B cell (primary cell): ENCODE data around the gene UBE2R2. TPM values are rescaled to one million over a fixed set of nuclear protein-coding genes. Genes with fewer than 3 reads are reported as not detected.

Experiments used
- ATAC-seq: fragments of 200-7000 bp; cut with Tn5 transposase; one replicate; pipeline ENCODE4 v1.10.0; 2021; ENCODE audit warnings: low read depth, mild to moderate bottlenecking, moderate number of reproducible peaks, moderate library complexity
- CTCF ChIA-PET: fragments of 350-600 bp; sonication (Branson Sonifier 250); formaldehyde crosslinking; loops from one replicate; lab custom pipeline; 2021; ENCODE audit warnings: antibody characterized with exemption, inconsistent platforms; lab: Charles Lee
- POLR2A ChIA-PET: fragments of 350-600 bp; sonication (Branson Sonifier 250); formaldehyde crosslinking; loops from one replicate; lab custom pipeline; 2021; ENCODE audit warnings: antibody characterized with exemption; lab: Charles Lee
- DNase-seq: peaks from one replicate; pipeline ENCODE4 v3.0.0; 2013
- H2AFZ ChIP-seq: 2 replicates; pipeline ENCODE4 v1.6.1; 2012; ENCODE audit warnings: mild to moderate bottlenecking, low read depth, low read length; ENCODE audit not compliant: insufficient read depth, poor library complexity, severe bottlenecking
- H3K27ac ChIP-seq, 2 donors: 1 replicate in 1 of 2; 2 replicates in 1 of 2; pipeline ENCODE4 v1.5.1; 2012 to 2013; ENCODE audit warnings: low read length in 2 of 2, mild to moderate bottlenecking in 2 of 2, moderate library complexity in 1 of 2
- H3K27me3 ChIP-seq, 4 experiments: fragments of 200-600 bp in 1 of 4; sonication (generic) in 1 of 4; replicated peaks in 1 of 4; 1 replicate in 2 of 4; 2 replicates in 2 of 4; pipeline versions ENCODE4 v1.6.1 to v1.7.0; 2013 to 2016; ENCODE audit warnings: low read length in 3 of 4, mild to moderate bottlenecking in 2 of 4, mixed read lengths in 1 of 4, moderate library complexity in 1 of 4; ENCODE audit not compliant: insufficient read depth in 4 of 4, control insufficient read depth in 3 of 4; ENCODE audit errors: control extremely low read depth in 1 of 4
- H3K36me3 ChIP-seq, 2 experiments: replicated peaks in 1 of 2; 1 replicate in 1 of 2; 2 replicates in 1 of 2; pipeline versions ENCODE4 v1.6.1 to v1.7.1; 2013; ENCODE audit warnings: low read length in 1 of 2; ENCODE audit not compliant: insufficient read depth in 2 of 2, control insufficient read depth in 1 of 2; ENCODE audit errors: control extremely low read depth in 1 of 2, extremely low read depth in 1 of 2
- H3K4me1 ChIP-seq, 2 donors: fragments of 200-600 bp in 1 of 2; sonication (generic) in 1 of 2; 1 replicate in 1 of 2; 2 replicates in 1 of 2; pipeline versions ENCODE4 v1.5.1 to v1.6.1; 2013 to 2017; ENCODE audit warnings: low read length in 2 of 2; ENCODE audit not compliant: control insufficient read depth in 2 of 2, insufficient read depth in 2 of 2
- H3K4me2 ChIP-seq: replicated peaks from 2 replicates; pipeline ENCODE3; 2012; ENCODE audit warnings: mild to moderate bottlenecking, low read depth, low read length; ENCODE audit not compliant: poor library complexity, severe bottlenecking
- H3K4me3 ChIP-seq, 5 experiments: fragments of 200-600 bp in 1 of 5; sonication (generic) in 1 of 5; 1 replicate in 3 of 5; 2 replicates in 2 of 5; pipeline versions ENCODE4 v1.5.1 to v1.7.0; 2011 to 2016; ENCODE audit warnings: low read length in 4 of 5, mild to moderate bottlenecking in 4 of 5, low read depth in 2 of 5, control low read depth in 1 of 5, moderate library complexity in 1 of 5; ENCODE audit not compliant: insufficient read depth in 1 of 5; ENCODE audit errors: control extremely low read depth in 1 of 5, extremely low read depth in 1 of 5
- H3K79me2 ChIP-seq: fragments of 200-600 bp; sonication (generic); one replicate; pipeline ENCODE4 v1.6.0; 2016; ENCODE audit warnings: low read length; ENCODE audit not compliant: control insufficient read depth, insufficient read depth
- H3K9ac ChIP-seq: fragments of 200-600 bp; sonication (generic); 2 replicates; pipeline ENCODE4 v1.6.1; 2017; ENCODE audit warnings: mild to moderate bottlenecking, low read length, moderate library complexity
- H3K9me3 ChIP-seq, 3 donors: one replicate each; pipeline versions ENCODE4 v1.6.1 to v1.7.1; 2013; ENCODE audit warnings: low read length in 2 of 3; ENCODE audit not compliant: control insufficient read depth in 2 of 3, insufficient read depth in 1 of 3; ENCODE audit errors: control extremely low read depth in 1 of 3
- H4K20me1 ChIP-seq: 2 replicates; pipeline ENCODE4 v1.6.0; 2012; ENCODE audit warnings: mild to moderate bottlenecking, low read length; ENCODE audit not compliant: insufficient read depth, control insufficient read depth, poor library complexity, severe bottlenecking
- H3K27ac Mint-ChIP-seq: one replicate; pipeline ENCODE4 v1.8.0; 2021; ENCODE audit warnings: mixed read lengths
- H3K27me3 Mint-ChIP-seq: one replicate; pipeline ENCODE4 v1.8.0; 2021; ENCODE audit warnings: mixed read lengths
- H3K4me1 Mint-ChIP-seq: one replicate; pipeline ENCODE4 v1.8.0; 2021; ENCODE audit warnings: mixed read lengths
- H3K4me3 Mint-ChIP-seq: one replicate; pipeline ENCODE4 v1.8.0; 2021; ENCODE audit warnings: mixed read lengths
- H3K9me3 Mint-ChIP-seq: one replicate; pipeline ENCODE4 v1.8.0; 2022; ENCODE audit warnings: mixed read lengths; ENCODE audit not compliant: insufficient read depth
- CTCF ChIP-seq: fragments of 200-600 bp; IDR thresholded peaks from one replicate; pipeline ENCODE4 v1.8.0; 2022; ENCODE audit warnings: antibody characterized with exemption, mild to moderate bottlenecking
- EZH2 ChIP-seq: IDR thresholded peaks from 2 replicates; pipeline ENCODE4 v1.6.1; 2012; ENCODE audit warnings: borderline replicate concordance, low read depth, mild to moderate bottlenecking, moderate library complexity, low read length; ENCODE audit not compliant: insufficient read depth, poor library complexity, severe bottlenecking
- WGBS: methylation state at CpG from one replicate; pipeline ENCODE4 v1.1.5; 2013; ENCODE audit warnings: missing lambda C conversion rate; ENCODE audit not compliant: insufficient coverage; 5-methylcytosine and 5-hydroxymethylcytosine counted together
- intact Hi-C: fragments of 100-400 bp; cut with micrococcal nuclease; formaldehyde crosslinking; loops from one replicate; pipeline ENCODE4 v1.10.0; 2022
- polyA plus RNA-seq: library from polyadenylated mRNA; depleted of rRNA; stranded (reverse); fragments of >200 nt; gene quantifications from 2 replicates; pipeline ENCODE4 v1.2.3, GENCODE V29; 2012
- total RNA-seq, 2 donors: library from RNA; stranded (reverse); fragments of 120-200 nt in 1 of 2; gene quantifications; 1 replicate in 1 of 2; 2 replicates in 1 of 2; pipeline versions ENCODE4 v1.2.3 to v1.2.4, GENCODE V29; 2013 to 2022

The UBE2R2 gene
- total and polyA plus RNA-seq, 2 donors (not counting 1 experiment from before 2014, with no cell fraction given): 18.9 to 48.8 TPM

DNA sequence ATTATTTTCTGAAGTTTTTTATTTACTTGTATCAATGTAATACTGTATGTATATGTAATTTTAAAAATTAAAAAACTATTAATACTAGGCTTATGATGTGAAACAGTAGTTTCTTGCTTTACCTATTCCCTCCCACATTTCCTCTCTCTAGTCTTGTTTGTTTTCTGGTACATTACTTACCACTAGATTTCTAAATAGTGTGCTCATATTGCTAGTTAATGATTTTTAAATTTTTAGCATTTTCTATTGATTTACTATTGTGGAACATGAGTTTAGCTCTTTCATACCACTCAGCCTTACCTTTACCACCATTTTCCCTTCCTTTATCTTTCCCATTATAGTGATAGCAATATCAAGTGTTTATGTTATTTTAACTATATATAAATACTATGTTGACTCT, 39.3 kb downstream of the UBE2R2 start:
- DNase-seq (no peak), ATAC-seq (no peak)
- no peaks in the 10 kb centered on the region for H3K27me3 ChIP-seq
- peaks cover 90% of the 10 kb centered on the region for H3K79me2 ChIP-seq
- no peak overlapping the region for H3K27ac ChIP-seq
- H3K9me3 ChIP-seq: no peaks in the 10 kb centered on the region
- TF ChIP-seq EZH2 (no peak), CTCF (no peak)
- no peak overlapping the region for H2AFZ ChIP-seq
- H3K9ac ChIP-seq: no peak overlapping the region
- Mint-ChIP-seq H3K4me3 (no peak overlapping the region), H3K27me3 (no peaks in the 10 kb centered on the region), H3K9me3 (no peaks in the 10 kb centered on the region), H3K4me1 (peaks cover 31% of the 10 kb centered on the region), H3K27ac (no peak overlapping the region)
- intact Hi-C loops: no loop called here
- peaks cover 2 to 7% of the 10 kb centered on the region in 2 donors for H3K4me1 ChIP-seq
- H3K4me2 ChIP-seq: no peak overlapping the region
- ChIA-PET POLR2A (interaction anchor here (1.0 kb wide), 1 partner anchor 42 kb away, joined by 3 read pairs; no protein-coding TSS in a partner anchor), CTCF (no interaction called here)
- H3K36me3 ChIP-seq: no peaks in the 10 kb centered on the region
- H3K4me3 ChIP-seq: no peak overlapping the region
- H4K20me1 ChIP-seq: peaks cover 62% of the 10 kb centered on the region

DNA sequence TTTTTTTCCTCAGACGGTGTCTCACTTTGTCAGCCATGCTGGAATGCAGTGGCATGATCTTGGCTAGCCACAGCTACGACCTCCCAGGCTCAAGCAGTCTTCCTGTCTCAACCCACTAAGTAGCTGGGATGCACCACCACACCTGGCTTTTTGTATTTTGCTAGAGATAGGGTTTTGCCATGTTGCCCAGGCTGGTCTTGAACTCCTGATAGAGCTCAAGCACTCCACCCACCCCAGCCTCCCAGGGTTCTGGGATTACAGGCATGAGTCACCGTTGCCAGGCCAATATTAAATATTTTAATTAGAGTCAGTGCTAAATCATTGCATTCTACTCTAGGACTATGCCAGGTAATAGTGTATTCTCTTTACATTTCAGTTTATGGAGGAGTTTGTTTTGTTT, 41.5 kb downstream of the UBE2R2 start:
- WGBS: no CpG with 5 or more reads among the region's 3 CpGs
- H3K9me3 ChIP-seq: peaks cover 0 to 3% (median 0%) of the 10 kb centered on the region in 3 donors
- no peak overlapping the region for H3K4me2 ChIP-seq
- POLR2A ChIA-PET: no interaction called here
- peaks cover 9% of the 10 kb centered on the region in 2 donors for H3K4me1 ChIP-seq
- DNase-seq (no peak), ATAC-seq (no peak)
- H3K4me3 ChIP-seq: no peak overlapping the region
- no peak overlapping the region for H3K4me3 Mint-ChIP-seq
- H3K27me3 Mint-ChIP-seq: no peaks in the 10 kb centered on the region
- H3K79me2 ChIP-seq: peaks cover 97% of the 10 kb centered on the region
- no peaks in the 10 kb centered on the region for H3K9me3 Mint-ChIP-seq
- TF ChIP-seq EZH2 (no peak), CTCF (no peak)
- peaks cover 60% of the 10 kb centered on the region for H4K20me1 ChIP-seq
- no peaks in the 10 kb centered on the region for H3K27me3 ChIP-seq
- intact Hi-C loops: no loop called here
- peaks cover 36% of the 10 kb centered on the region for H3K4me1 Mint-ChIP-seq
- no peak overlapping the region for H3K27ac ChIP-seq
- H3K36me3 ChIP-seq: no peaks in the 10 kb centered on the region
- no peak overlapping the region for H2AFZ ChIP-seq
- CTCF ChIA-PET: interaction anchor here (0.6 to 1.5 kb wide), 4 partner anchors 9 to 190 kb away, joined by 3 read pairs; no protein-coding TSS in a partner anchor
- H3K27ac Mint-ChIP-seq: no peak overlapping the region
- no peak overlapping the region for H3K9ac ChIP-seq
